Measurements from ENCODE around the gene NFATC2.

- TF ChIP-seq CTCF (IDR thresholded peaks at IDR 0.05; ENCODE audit: poor library complexity, severe bottlenecking) (no peak), SMC3 (conservative IDR thresholded peaks at IDR 0.05; ENCODE audit: poor library complexity) (no peak), EZH2 (IDR thresholded peaks at IDR 0.05; ENCODE audit: borderline replicate concordance, insufficient read depth, low read length, poor library complexity, severe bottlenecking) (no peak), MXI1 (conservative IDR thresholded peaks at IDR 0.05; ENCODE audit: poor library complexity, severe bottlenecking) (no peak), POLR2AphosphoS5 (IDR thresholded peaks at IDR 0.05) (no peak)
These were observed 122.9 kb downstream of the NFATC2 start for GRCh38 chr20:51419646-51420045.
